H1 (cell line): ENCODE results near the gene SDC4. TPM values are rescaled to one million over a fixed set of nuclear protein-coding genes. Genes with fewer than 3 reads are reported as not detected.

Experiments used
- CHD1 ChIP-seq: IDR thresholded peaks from 2 replicates; pipeline ENCODE4 v1.6.1; 2012; ENCODE audit warnings: low read depth, low read length, improper control_type of control experiment
- CHD7 ChIP-seq: fragments of 300-600 bp; sonication (generic); IDR thresholded peaks from 2 replicates; pipeline ENCODE4 v1.7.1; 2012; ENCODE audit warnings: low read length, moderate library complexity, mild to moderate bottlenecking, inconsistent platforms; ENCODE audit not compliant: insufficient replicate concordance
- GTF2F1 ChIP-seq: IDR thresholded peaks from 2 replicates; pipeline ENCODE4 v1.6.1; 2012; ENCODE audit warnings: low read depth, low read length, improper control_type of control experiment, borderline replicate concordance
- NRF1 ChIP-seq: IDR thresholded peaks from 2 replicates; pipeline ENCODE4 v1.6.1; 2011; ENCODE audit warnings: mild to moderate bottlenecking, low read depth, low read length, improper control_type of control experiment
- POLR2AphosphoS5 ChIP-seq: IDR thresholded peaks from 2 replicates; pipeline ENCODE4 v1.6.1; 2011; ENCODE audit warnings: low read depth, low read length
- TAF7 ChIP-seq: optimal IDR thresholded peaks from 2 replicates; pipeline ENCODE3; 2011; ENCODE audit warnings: low read depth, mild to moderate bottlenecking, inconsistent platforms, low read length, moderate library complexity, borderline replicate concordance
- polyA plus RNA-seq, 7 experiments: library from polyadenylated mRNA; depleted of rRNA in 3 of 7; stranded (reverse) in 5 of 7; unstranded in 2 of 7; fragments of >200 nt in 5 of 7; fragments of 200-250 nt in 2 of 7; gene quantifications; 1 replicate in 5 of 7; 2 replicates in 1 of 7; 4 replicates in 1 of 7; pipeline versions ENCODE4 v1.2.1 to v1.2.3, GENCODE V29; 2011 to 2013; ENCODE audit warnings: missing spikeins in 2 of 7, mixed read lengths in 2 of 7
- total RNA-seq: library from RNA; stranded (reverse); fragmentation: NEBNext Ultra II Directional; extraction: Animal tissue kit (Norgen Biotek cat#: 25700); gene quantifications from 2 replicates; pipeline ENCODE4 v1.2.1, GENCODE V29; 2021

The SDC4 gene
- total and polyA plus RNA-seq, 2 of the 8 experiments (the other 6 are each of a cell fraction or from before 2014, with no cell fraction given), result 34.6 to 60.2 TPM

DNA sequence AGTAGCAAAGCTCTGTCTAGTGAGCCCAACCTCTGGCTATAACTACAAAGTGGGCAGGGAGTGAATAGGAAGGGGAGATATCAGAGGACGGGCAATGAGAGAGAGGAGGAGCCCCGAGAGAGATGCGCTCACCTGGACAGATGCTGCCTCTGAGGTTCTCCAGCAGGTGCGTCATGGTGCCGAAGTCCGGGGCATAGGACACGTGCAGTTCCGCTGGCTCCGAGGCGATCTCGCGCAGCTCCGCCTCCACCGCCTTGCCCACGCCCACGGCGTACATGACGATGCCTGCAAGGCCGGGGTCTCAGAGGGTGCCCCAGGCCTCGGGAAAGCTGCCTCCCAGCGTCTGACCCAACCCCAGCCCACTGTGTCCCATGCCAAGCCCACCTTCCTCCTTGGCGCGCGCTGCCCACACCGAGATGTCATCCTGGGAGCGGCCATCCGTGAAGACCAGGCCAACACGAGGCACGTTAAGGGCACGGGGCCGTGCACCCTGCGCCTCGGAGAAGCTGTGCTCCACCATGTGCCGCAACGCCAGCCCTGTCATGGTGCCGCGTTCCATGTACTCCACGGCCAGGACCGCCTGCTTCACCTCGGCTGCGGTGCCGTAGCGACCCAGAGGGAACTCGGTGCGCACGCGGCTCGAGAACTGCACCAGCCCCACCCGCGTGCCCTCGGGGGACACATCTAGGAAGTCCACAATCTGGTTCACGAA, 50.3 kb downstream of the SDC4 start (continued):
- TF ChIP-seq CHD7, result no peak
- no peak for TF ChIP-seq GTF2F1
- TF ChIP-seq POLR2AphosphoS5, result no peak
- TF ChIP-seq TAF7, result no peak
- TF ChIP-seq NRF1, result no peak
- TF ChIP-seq CHD1, result no peak
- TF ChIP-seq, all 59 proteins: peak for 0
